Nephron progenitor cell (in vitro differentiated cells): Measurements from ENCODE around the gene GCHFR.

Experiments used
- DNase-seq: peaks from one replicate; pipeline ENCODE4 v3.0.0; 2021
- H3K27ac Mint-ChIP-seq: 2 replicates; pipeline ENCODE4 v1.8.0; 2021; ENCODE audit warnings: mild to moderate bottlenecking, moderate library complexity, mixed read lengths
- H3K27me3 Mint-ChIP-seq: 2 replicates; pipeline ENCODE4 v1.8.0; 2021; ENCODE audit warnings: mild to moderate bottlenecking, low read depth, mixed read lengths; ENCODE audit not compliant: poor library complexity
- H3K36me3 Mint-ChIP-seq: 2 replicates; pipeline ENCODE4 v1.8.0; 2021; ENCODE audit warnings: low read depth, mixed read lengths
- H3K4me1 Mint-ChIP-seq: 2 replicates; pipeline ENCODE4 v1.8.0; 2021; ENCODE audit warnings: mixed read lengths
- H3K4me3 Mint-ChIP-seq: 2 replicates; pipeline ENCODE4 v1.8.0; 2021; ENCODE audit warnings: mild to moderate bottlenecking, moderate library complexity, mixed read lengths
- H3K9me3 Mint-ChIP-seq: 2 replicates; pipeline ENCODE4 v1.8.0; 2021; ENCODE audit warnings: mild to moderate bottlenecking, moderate library complexity, mixed read lengths
- TF ChIP-seq, protein P1 (sequence below): fragments of 200-600 bp; sonication (generic); IDR thresholded peaks from 2 replicates; pipeline ENCODE4 v1.5.0; 2021; ENCODE audit warnings: antibody characterized with exemption

GCHFR gene

DNA sequence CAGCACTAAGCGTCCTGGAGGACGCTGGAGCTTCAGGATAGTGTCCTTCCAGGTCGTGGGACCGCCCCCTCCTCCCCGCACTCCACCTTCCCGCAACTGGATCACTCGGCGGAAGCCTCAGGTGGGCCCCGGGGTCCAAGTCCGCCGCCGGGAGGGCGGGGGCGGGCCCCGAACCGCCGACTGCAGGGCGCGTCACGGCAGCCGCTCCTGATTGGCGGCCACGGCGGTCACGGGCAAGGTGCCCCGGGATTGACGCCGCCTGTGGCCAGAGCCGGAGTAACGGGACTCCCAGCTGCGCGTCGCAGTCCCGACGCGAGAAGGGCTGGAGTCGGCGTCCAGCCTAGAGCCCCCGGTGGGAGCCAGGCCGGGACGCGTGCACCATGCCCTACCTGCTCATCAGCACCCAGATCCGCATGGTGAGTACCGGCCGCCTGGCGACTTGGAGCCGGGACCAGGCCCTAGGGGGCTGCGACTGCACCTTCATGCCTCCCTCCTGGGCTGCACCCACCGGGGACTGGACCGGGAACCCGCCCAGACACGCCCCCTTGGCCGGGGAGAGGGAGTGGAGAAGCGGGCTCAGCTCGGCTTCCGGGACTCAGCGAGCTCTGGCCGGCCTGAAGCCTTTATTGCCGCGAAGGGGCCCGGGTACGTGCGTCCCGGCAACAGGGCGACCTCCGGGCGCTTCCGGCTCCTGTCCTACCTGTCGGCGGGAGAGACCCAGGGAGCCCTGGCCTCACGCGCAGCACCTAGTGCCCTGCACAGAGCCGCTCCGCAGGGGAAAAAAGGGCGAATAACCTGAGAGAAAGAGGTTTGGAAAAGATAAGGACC is at the start of gene GCHFR:
TSS of gene GCHFR (plus strand) at position 268 of the 828 bp plus-strand sequence. CDS start at position 381, 113 bp downstream.
- no peaks in the 10 kb centered on the region for H3K9me3 Mint-ChIP-seq
- TF ChIP-seq, protein P1, sequence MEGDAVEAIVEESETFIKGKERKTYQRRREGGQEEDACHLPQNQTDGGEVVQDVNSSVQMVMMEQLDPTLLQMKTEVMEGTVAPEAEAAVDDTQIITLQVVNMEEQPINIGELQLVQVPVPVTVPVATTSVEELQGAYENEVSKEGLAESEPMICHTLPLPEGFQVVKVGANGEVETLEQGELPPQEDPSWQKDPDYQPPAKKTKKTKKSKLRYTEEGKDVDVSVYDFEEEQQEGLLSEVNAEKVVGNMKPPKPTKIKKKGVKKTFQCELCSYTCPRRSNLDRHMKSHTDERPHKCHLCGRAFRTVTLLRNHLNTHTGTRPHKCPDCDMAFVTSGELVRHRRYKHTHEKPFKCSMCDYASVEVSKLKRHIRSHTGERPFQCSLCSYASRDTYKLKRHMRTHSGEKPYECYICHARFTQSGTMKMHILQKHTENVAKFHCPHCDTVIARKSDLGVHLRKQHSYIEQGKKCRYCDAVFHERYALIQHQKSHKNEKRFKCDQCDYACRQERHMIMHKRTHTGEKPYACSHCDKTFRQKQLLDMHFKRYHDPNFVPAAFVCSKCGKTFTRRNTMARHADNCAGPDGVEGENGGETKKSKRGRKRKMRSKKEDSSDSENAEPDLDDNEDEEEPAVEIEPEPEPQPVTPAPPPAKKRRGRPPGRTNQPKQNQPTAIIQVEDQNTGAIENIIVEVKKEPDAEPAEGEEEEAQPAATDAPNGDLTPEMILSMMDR = peak; percentile 40
- peak within 1 kb of the TSS; percentile 85 for H3K4me3 Mint-ChIP-seq

DNA sequence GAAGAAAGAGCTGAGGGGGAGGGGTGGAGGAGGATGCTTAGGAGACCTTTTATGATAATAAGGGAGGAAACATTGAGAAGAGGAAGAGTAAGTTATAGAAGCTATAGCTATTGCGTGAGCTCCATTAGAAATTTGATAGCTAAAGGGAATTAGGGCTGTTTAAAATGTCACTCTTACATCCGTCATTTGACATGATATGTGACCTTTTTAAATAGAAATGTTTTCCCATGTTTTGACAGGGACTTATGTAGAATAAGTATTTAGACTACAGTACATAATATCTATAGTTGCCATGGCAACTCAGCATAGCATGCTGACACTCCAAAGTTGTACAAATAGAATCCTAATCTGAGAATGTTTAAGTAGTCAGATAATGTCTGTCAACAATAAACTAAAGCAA is 49.7 kb upstream of the GCHFR start:
- Mint-ChIP-seq H3K36me3 (peaks cover 55% of the 10 kb centered on the region), H3K4me3 (no peak overlapping the region), H3K9me3 (no peaks in the 10 kb centered on the region), H3K27me3 (no peaks in the 10 kb centered on the region), H3K4me1 (no peaks in the 10 kb centered on the region), H3K27ac (no peak overlapping the region)
- DNase-seq = no peak
- TF ChIP-seq, protein P1 = no peak

More for the DNA sequence above, at the start of gene GCHFR:
- Mint-ChIP-seq H3K27ac (peak within 1 kb of the TSS; percentile 68), H3K4me1 (peaks cover 55% of the 10 kb centered on the region), H3K36me3 (no peaks in the 10 kb centered on the region), H3K27me3 (peaks cover 7% of the 10 kb centered on the region)
- DNase-seq = peak; percentile 82

DNA sequence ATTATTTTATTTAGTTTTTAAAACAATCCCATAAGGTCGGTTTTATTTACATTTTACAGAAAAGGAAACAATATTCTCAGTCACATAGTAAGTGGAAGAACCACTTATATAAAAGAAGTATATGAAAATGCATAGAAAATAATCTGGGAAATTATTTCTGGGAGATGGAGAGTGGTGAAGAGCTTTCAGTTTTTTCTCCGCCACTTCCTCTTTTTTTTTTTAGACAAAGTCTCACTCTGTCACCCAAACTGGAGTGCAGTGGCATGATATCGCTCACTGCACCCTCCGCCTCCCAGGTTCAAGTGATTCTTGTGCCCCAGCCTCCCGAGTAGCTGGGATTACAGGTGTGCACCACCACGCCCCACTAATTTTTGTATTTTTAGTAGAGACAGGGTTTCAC is 47.7 kb upstream of the GCHFR start:
- no peak overlapping the region for H3K4me3 Mint-ChIP-seq
- no peaks in the 10 kb centered on the region for H3K9me3 Mint-ChIP-seq
- H3K36me3 Mint-ChIP-seq = peaks cover 39% of the 10 kb centered on the region
- no peaks in the 10 kb centered on the region for H3K27me3 Mint-ChIP-seq
- no peaks in the 10 kb centered on the region for H3K4me1 Mint-ChIP-seq
- DNase-seq = no peak
- no peak overlapping the region for H3K27ac Mint-ChIP-seq
- TF ChIP-seq, protein P1 = no peak

DNA sequence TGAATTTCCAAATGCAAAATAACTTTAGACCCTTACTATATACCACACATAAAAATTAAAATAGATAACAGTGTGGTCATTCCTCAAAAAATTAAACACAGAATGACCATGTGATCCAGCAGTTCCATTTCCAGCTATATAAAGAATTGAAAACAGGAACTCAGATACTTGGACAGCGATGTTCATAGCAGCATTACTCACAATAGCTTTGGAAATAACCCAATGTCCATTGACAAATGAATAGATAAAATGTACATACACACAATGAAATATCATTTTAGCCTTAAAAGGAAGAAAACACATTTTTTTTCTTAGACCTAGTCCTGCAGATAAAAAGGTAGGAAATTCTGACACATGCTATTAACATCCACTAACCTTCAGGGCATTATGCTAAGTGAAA is 42.2 kb upstream of the GCHFR start:
- Mint-ChIP-seq H3K27ac (no peak overlapping the region), H3K9me3 (no peaks in the 10 kb centered on the region), H3K36me3 (peaks cover 16% of the 10 kb centered on the region), H3K27me3 (no peaks in the 10 kb centered on the region), H3K4me1 (no peaks in the 10 kb centered on the region), H3K4me3 (no peak overlapping the region)
- TF ChIP-seq, protein P1 = no peak
- no peak for DNase-seq

DNA sequence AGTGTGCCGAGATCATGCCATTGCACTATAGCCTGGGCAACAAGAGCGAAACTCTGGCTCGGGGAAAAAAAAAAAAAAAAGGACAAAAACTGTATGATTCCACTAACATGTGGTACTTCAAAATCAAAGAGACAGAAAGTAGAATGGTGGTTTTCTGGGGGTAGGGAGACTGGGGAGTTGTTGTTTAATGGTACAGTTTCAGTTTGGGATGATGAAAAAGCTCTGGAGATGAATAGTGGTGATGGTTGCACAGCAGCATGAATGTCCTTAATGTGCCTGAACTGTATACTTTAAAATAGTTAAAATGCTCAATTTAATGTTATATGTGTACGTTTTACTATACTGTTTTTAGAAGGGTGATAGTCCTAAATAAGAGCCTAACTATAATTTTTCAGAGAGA is 41.5 kb upstream of the GCHFR start:
- H3K27ac Mint-ChIP-seq = no peak overlapping the region
- no peaks in the 10 kb centered on the region for H3K9me3 Mint-ChIP-seq

More for the DNA sequence above, 41.5 kb upstream of the GCHFR start:
- H3K36me3 Mint-ChIP-seq = peaks cover 14% of the 10 kb centered on the region
- no peak overlapping the region for H3K4me3 Mint-ChIP-seq
- TF ChIP-seq, protein P1 = no peak
- no peak for DNase-seq
- no peaks in the 10 kb centered on the region for H3K4me1 Mint-ChIP-seq
- H3K27me3 Mint-ChIP-seq = no peaks in the 10 kb centered on the region
